ENCODE measurements around the gene HTR7.
"Not testable (repeated sequence)": the region's sequence is repeated elsewhere in the genome, so short reads cannot be mapped to it uniquely, and the experiment has no call there.

Gene HTR7

DNA sequence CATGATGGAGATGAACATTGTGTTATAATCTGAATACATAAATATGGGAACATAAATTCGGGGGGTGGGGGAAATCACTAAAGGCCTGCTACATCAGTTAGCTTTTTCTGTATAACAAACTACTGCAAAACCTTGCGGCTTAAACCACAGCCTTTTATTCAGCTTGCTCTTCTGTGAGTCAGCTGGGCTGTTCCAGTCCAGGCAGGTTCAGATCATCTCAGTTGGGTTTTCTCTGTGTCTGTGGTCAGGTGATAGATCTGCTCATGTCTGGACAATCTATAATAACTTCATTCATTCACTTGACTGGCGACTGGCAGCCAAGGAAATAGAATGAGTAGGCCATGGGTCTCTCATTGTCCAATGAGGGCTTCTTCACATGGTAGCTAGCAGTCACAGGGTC is 23.5 kb downstream of the HTR7 start:
- Histone ChIP-seq H3K36me3 (ENCODE audit: low read length) (no peaks in the 10 kb centered on the region), H4K20me1 (ENCODE audit: low read depth, low read length) (no peaks in the 10 kb centered on the region), H3K4me2 (ENCODE audit: low read depth, low read length, poor library complexity, severe bottlenecking) (no peak overlapping the region), H3K27ac (ENCODE audit: low read depth, low read length) (no peak overlapping the region), H3K4me3 (ENCODE audit: insufficient read depth, low read length, poor library complexity, severe bottlenecking) (no peak overlapping the region), H3K79me2 (ENCODE audit: insufficient read depth, low read length) (no peaks in the 10 kb centered on the region), H3K9ac (ENCODE audit: low read length) (no peak overlapping the region), H3K9me2 (replicated peaks; ENCODE audit: insufficient read depth, low read length) (no peaks in the 10 kb centered on the region), H3K27me3 (ENCODE audit: low read length) (no peaks in the 10 kb centered on the region), H2AFZ (ENCODE audit: low read depth, low read length, severe bottlenecking) (no peak overlapping the region), H3F3A (ENCODE audit: insufficient read depth) (no peaks in the 10 kb centered on the region), H3K9me3 (ENCODE audit: insufficient read depth, low read length) (no peaks in the 10 kb centered on the region)
- TF ChIP-seq, protein P1, sequence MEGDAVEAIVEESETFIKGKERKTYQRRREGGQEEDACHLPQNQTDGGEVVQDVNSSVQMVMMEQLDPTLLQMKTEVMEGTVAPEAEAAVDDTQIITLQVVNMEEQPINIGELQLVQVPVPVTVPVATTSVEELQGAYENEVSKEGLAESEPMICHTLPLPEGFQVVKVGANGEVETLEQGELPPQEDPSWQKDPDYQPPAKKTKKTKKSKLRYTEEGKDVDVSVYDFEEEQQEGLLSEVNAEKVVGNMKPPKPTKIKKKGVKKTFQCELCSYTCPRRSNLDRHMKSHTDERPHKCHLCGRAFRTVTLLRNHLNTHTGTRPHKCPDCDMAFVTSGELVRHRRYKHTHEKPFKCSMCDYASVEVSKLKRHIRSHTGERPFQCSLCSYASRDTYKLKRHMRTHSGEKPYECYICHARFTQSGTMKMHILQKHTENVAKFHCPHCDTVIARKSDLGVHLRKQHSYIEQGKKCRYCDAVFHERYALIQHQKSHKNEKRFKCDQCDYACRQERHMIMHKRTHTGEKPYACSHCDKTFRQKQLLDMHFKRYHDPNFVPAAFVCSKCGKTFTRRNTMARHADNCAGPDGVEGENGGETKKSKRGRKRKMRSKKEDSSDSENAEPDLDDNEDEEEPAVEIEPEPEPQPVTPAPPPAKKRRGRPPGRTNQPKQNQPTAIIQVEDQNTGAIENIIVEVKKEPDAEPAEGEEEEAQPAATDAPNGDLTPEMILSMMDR (IDR thresholded peaks at IDR 0.05; ENCODE audit: insufficient read depth, low read length, poor library complexity, severe bottlenecking) = no peak
- TF ChIP-seq EZH2phosphoT487 (conservative IDR thresholded peaks at IDR 0.05; ENCODE audit: low read length) = no peak

DNA sequence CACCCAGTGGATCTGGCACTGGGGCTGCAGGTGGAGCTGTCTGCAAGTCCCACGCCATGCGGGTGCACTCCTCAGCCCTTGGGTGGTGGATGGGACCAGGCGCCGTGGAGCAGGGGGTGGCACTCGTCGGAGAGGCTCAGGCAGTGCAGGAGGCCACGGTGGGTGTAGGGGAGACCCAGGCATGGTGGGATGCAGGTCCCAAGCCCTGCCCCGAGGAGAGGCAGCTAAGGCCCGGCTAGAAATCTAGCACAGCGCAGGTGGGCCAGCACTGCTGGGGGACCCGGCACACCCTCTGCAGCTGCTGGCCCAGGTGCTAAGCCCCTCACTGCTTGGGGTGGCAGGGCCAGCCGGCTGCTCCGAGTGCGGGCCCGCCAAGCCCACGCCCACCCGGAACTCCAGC is 25.7 kb downstream of the HTR7 start:
- no peaks in the 10 kb centered on the region for H3F3A ChIP-seq (ENCODE audit: insufficient read depth)
- no peaks in the 10 kb centered on the region for H3K27me3 ChIP-seq (ENCODE audit: low read length)
- H3K4me3 ChIP-seq (ENCODE audit: insufficient read depth, low read length, poor library complexity, severe bottlenecking) = no peak overlapping the region
- H3K9me3 ChIP-seq (ENCODE audit: insufficient read depth, low read length) = no peaks in the 10 kb centered on the region
- H3K9ac ChIP-seq (ENCODE audit: low read length) = no peak overlapping the region
- H3K36me3 ChIP-seq (ENCODE audit: low read length) = no peaks in the 10 kb centered on the region
- no peaks in the 10 kb centered on the region for H3K79me2 ChIP-seq (ENCODE audit: insufficient read depth, low read length)
- H4K20me1 ChIP-seq (ENCODE audit: low read depth, low read length) = no peaks in the 10 kb centered on the region
- no peak overlapping the region for H3K4me2 ChIP-seq (ENCODE audit: low read depth, low read length, poor library complexity, severe bottlenecking)
- no peak overlapping the region for H3K27ac ChIP-seq (ENCODE audit: low read depth, low read length)
- TF ChIP-seq EZH2phosphoT487 (conservative IDR thresholded peaks at IDR 0.05; ENCODE audit: low read length) = no peak
- TF ChIP-seq, protein P1 (IDR thresholded peaks at IDR 0.05; ENCODE audit: insufficient read depth, low read length, poor library complexity, severe bottlenecking) = no peak
- no peak overlapping the region for H2AFZ ChIP-seq (ENCODE audit: low read depth, low read length, severe bottlenecking)
- no peaks in the 10 kb centered on the region for H3K9me2 ChIP-seq (replicated peaks; ENCODE audit: insufficient read depth, low read length)

- Histone ChIP-seq H2AFZ (ENCODE audit: low read depth, low read length, severe bottlenecking) (no peak overlapping the region), H3K9me2 (replicated peaks; ENCODE audit: insufficient read depth, low read length) (no peaks in the 10 kb centered on the region), H3K36me3 (ENCODE audit: low read length) (no peaks in the 10 kb centered on the region), H4K20me1 (ENCODE audit: low read depth, low read length) (no peaks in the 10 kb centered on the region), H3K9me3 (ENCODE audit: insufficient read depth, low read length) (no peaks in the 10 kb centered on the region), H3K4me2 (ENCODE audit: low read depth, low read length, poor library complexity, severe bottlenecking) (no peak overlapping the region), H3K4me3 (ENCODE audit: insufficient read depth, low read length, poor library complexity, severe bottlenecking) (no peak overlapping the region), H3K27me3 (ENCODE audit: low read length) (no peaks in the 10 kb centered on the region), H3K9ac (ENCODE audit: low read length) (no peak overlapping the region), H3K79me2 (ENCODE audit: insufficient read depth, low read length) (no peaks in the 10 kb centered on the region), H3K27ac (ENCODE audit: low read depth, low read length) (no peak overlapping the region), H3F3A (ENCODE audit: insufficient read depth) (no peaks in the 10 kb centered on the region)
- TF ChIP-seq, protein P1 (IDR thresholded peaks at IDR 0.05; ENCODE audit: insufficient read depth, low read length, poor library complexity, severe bottlenecking) = no peak
- no peak for TF ChIP-seq EZH2phosphoT487 (conservative IDR thresholded peaks at IDR 0.05; ENCODE audit: low read length)
Measured at GRCh38 chr10:90822508-90822907, 35.3 kb downstream of the HTR7 start.

GRCh38 chr10:90821864-90822263 is 36.0 kb downstream of the HTR7 start:
- not testable (repeated sequence) for H3K4me3 ChIP-seq (ENCODE audit: insufficient read depth, low read length, poor library complexity, severe bottlenecking); H4K20me1 ChIP-seq (ENCODE audit: low read depth, low read length); H3K9ac ChIP-seq (ENCODE audit: low read length); H3K79me2 ChIP-seq (ENCODE audit: insufficient read depth, low read length); H2AFZ ChIP-seq (ENCODE audit: low read depth, low read length, severe bottlenecking); H3K4me2 ChIP-seq (ENCODE audit: low read depth, low read length, poor library complexity, severe bottlenecking); H3K27me3 ChIP-seq (ENCODE audit: low read length); H3K27ac ChIP-seq (ENCODE audit: low read depth, low read length); H3K36me3 ChIP-seq (ENCODE audit: low read length); H3K9me2 ChIP-seq (replicated peaks; ENCODE audit: insufficient read depth, low read length); H3K9me3 ChIP-seq (ENCODE audit: insufficient read depth, low read length); H3F3A ChIP-seq (ENCODE audit: insufficient read depth)

All from SU-DHL-6 (cell line).